ENCODE measurements around the gene CENPP.

DNA sequence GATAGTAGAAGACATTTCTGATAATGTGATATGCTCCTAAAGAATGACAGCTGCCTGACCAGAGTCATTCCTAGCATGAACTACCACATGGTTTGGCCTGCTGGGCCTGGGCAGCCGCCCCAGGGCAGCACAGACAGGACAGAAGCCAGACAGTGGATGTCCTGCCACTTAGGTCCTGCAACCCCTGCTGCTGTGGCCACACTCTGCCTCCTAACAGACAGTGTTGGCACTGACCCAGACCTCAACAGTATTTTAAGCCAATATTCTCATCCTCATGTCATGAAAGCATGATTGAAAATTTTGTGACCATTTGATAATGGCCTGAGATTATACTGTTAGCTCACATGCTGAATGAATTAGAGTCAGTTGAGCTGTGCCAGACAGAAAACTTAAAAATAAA lies 15.8 kb downstream of the CENPP start:
- TF ChIP-seq, protein P1, sequence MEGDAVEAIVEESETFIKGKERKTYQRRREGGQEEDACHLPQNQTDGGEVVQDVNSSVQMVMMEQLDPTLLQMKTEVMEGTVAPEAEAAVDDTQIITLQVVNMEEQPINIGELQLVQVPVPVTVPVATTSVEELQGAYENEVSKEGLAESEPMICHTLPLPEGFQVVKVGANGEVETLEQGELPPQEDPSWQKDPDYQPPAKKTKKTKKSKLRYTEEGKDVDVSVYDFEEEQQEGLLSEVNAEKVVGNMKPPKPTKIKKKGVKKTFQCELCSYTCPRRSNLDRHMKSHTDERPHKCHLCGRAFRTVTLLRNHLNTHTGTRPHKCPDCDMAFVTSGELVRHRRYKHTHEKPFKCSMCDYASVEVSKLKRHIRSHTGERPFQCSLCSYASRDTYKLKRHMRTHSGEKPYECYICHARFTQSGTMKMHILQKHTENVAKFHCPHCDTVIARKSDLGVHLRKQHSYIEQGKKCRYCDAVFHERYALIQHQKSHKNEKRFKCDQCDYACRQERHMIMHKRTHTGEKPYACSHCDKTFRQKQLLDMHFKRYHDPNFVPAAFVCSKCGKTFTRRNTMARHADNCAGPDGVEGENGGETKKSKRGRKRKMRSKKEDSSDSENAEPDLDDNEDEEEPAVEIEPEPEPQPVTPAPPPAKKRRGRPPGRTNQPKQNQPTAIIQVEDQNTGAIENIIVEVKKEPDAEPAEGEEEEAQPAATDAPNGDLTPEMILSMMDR (IDR thresholded peaks at IDR 0.05; ENCODE audit: insufficient read depth, low read length, poor library complexity, severe bottlenecking): no peak
- TF ChIP-seq EZH2phosphoT487 (conservative IDR thresholded peaks at IDR 0.05; ENCODE audit: low read length): no peak
